ENCODE measurements around the gene BIRC7.

DNA sequence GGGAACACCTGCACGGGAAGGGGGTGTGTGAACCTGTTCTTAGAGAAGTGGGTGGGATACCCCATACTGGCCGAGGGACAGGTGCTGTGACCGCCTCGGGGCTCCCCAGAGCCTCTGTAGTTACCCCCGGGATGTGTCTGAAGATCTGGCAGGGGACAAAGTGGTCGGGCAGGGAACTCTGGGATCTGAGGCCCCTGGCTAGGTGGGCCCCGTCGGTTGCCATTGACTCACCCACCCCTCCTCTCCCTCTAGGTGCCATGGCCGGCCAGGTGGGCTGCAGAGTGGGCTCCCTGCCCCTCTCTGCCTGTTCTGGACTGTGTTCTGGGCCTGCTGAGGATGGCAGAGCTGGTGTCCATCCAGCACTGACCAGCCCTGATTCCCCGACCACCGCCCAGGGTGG is 4.3 kb downstream of the BIRC7 start:
- no peak for TF ChIP-seq EZH2phosphoT487 (IDR thresholded peaks at IDR 0.05; ENCODE audit: borderline replicate concordance, low read depth, low read length)
- TF ChIP-seq, protein P1, sequence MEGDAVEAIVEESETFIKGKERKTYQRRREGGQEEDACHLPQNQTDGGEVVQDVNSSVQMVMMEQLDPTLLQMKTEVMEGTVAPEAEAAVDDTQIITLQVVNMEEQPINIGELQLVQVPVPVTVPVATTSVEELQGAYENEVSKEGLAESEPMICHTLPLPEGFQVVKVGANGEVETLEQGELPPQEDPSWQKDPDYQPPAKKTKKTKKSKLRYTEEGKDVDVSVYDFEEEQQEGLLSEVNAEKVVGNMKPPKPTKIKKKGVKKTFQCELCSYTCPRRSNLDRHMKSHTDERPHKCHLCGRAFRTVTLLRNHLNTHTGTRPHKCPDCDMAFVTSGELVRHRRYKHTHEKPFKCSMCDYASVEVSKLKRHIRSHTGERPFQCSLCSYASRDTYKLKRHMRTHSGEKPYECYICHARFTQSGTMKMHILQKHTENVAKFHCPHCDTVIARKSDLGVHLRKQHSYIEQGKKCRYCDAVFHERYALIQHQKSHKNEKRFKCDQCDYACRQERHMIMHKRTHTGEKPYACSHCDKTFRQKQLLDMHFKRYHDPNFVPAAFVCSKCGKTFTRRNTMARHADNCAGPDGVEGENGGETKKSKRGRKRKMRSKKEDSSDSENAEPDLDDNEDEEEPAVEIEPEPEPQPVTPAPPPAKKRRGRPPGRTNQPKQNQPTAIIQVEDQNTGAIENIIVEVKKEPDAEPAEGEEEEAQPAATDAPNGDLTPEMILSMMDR (conservative IDR thresholded peaks at IDR 0.05; ENCODE audit: low read length), result no peak

All from OCI-LY7 (cell line).